CD4-positive, alpha-beta T cell treated with Interleukin-6 for 4 hours (primary cell): ENCODE measurements around the gene KRTAP9-1.
"Not testable (repeated sequence)": the region's sequence is repeated elsewhere in the genome, so short reads cannot be mapped to it uniquely, and the experiment has no call there.

Source experiments
- DNase-seq: peaks from one replicate; pipeline ENCODE4 v3.0.0-alpha.2; 2020; ENCODE audit warnings: mixed read lengths

KRTAP9-1 gene

DNA sequence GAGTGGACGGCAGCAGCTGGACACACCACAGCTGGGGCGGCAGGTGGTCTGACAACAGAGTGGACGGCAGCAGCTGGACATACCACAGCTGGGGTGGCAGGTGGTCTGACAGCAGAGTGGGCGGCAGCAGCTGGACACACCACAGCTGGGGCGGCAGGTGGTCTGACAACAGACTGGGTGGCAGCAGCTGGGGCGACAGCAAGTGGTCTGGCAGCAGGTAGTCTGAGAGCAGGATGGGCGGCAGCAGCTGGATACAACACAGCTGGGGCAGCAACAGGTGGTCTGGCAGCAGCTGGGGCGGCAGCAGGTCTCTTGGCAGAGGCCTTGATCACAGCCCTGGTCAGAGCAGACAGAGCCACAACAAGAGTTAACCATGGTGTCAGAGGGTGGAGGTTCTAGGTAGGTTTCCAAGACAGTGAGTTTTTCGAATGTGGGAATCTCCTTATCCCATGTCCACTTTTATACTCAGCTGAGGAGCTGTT lies 5.2 kb upstream of the KRTAP9-1 start, which contains the start of gene KRTAP4-1:
Gene KRTAP4-1 (minus strand): TSS at position 432 of the 482 bp plus-strand sequence. CDS start 57 bp downstream, at position 375.
- DNase-seq: no peak

- DNase-seq: no peak
Measured at GRCh38 chr17:41185001-41185400, 4.7 kb upstream of the KRTAP9-1 start.

- no peak for DNase-seq
Measured at GRCh38 chr17:41186872-41187271, 2.8 kb upstream of the KRTAP9-1 start.

GRCh38 chr17:41190328-41190727 lies 641 bp downstream of the KRTAP9-1 start:
- no peak for DNase-seq

DNA sequence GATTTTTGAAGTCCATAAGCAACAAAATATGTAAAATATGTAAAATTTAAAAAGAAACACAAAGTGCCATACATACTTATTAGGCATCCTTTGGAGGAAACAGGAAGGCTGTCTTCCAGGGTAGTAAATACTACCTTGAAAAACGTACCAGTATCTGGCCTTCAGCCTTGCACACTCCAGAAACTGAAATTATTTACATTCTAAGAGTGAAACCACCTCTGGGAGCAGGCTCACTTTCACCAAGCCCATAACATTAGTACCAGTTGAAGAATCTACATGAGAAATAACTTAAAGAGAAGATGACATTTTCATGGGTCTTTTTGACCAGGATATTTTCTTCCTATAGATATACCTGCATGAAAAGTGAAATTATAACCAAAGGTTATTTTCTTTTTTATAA lies 6.4 kb downstream of the KRTAP9-1 start:
- DNase-seq: no peak

DNA sequence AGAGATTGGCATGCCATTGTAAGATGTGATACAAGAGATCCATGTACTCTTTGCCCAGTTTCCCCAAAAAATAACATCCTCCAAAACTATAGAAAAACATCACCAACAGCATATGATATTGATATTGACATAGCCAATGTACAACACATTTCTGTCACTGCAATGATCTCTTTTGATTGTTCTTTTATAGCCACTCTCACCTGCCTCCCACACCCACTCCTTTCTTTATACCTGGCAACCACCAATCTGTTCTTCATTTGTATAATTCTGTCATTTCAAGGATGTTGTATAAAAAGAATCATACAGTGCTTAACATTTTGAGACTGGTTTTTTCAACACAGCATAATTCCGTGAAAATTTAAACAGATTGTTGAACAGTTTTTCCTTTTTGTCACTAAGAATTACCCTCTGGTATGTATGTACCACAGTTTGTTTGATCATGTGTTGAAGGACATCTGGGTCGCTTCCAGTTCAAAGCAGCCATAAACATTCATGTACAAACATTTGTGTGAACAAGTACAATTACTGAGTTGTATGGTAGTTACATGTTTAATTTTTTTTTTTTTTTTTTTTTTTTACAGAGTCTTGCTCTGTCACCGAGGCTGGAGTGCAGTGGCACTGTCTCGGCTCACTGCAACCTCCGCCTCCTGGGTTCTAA lies 9.9 kb downstream of the KRTAP9-1 start:
- no peak for DNase-seq

GRCh38 chr17:41211845-41212466 lies 22.3 kb downstream of the KRTAP9-1 start:
- no peak for DNase-seq

DNA sequence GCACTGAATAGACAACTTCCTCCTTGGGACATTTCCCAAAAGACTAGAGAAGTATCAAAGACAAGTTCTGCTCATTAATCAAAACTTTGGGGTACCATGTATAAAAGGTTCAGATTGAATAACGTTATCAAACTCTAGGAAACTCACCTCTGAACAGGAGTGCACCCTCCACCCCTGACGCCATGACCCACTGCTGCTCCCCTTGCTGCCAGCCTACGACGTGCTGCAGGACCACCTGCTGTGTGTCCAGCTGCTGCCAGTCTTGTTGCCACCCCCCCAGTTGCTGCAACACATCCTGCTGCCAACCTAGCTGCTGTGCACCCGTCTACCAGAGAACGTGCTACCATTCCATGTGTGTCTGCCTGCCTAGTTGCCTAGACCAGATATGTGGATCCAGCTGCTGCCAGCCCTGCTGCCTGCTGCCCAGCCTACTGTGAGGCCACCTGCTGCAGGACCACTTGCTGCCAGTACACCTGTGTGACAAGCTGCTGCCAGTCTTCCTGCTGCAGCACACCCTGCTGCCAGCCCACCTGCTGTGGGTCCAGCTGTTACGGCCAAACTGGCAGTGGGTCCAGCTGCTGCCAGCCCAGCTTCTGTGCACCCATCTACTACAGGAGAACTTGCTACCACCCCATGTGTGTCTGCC lies 23.0 kb downstream of the KRTAP9-1 start:
- no peak for DNase-seq

DNA sequence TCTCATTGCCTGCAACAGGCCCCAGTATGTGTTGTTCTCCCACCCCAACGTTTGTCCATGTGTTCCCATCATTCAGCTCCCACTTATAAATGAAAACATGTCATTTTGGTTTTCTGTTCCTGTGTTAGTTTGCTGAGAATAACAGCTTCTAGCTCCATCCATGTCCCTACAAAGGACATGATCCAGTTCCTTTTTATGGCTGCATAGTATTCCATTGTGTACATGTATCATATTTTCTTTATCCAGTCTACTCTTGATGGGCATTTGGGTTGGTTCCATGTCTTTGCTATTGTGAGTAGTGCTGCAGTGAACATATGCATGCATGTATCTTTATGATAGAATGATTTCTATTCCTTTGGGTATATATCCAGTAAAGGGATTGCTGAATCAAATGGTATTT lies 26.0 kb downstream of the KRTAP9-1 start:
- no peak for DNase-seq

- no peak for DNase-seq
Measured at GRCh38 chr17:41223821-41224220, 34.1 kb downstream of the KRTAP9-1 start.

- DNase-seq: no peak
Measured at GRCh38 chr17:41226051-41226450, 36.4 kb downstream of the KRTAP9-1 start.

DNA sequence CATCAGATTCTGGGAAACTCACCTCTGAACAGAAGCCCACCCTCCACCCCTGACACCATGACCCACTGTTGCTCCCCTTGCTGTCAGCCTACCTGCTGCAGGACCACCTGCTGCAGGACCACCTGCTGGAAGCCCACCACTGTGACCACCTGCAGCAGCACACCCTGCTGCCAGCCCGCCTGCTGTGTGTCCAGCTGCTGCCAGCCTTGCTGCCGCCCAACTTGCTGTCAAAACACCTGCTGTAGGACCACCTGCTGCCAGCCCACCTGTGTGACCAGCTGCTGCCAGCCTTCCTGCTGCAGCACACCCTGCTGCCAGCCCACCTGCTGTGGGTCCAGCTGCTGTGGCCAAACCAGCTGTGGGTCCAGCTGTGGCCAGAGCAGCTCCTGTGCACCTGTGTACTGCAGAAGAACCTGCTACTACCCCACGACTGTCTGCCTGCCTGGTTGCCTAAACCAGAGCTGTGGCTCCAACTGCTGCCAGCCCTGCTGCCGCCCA lies 37.0 kb downstream of the KRTAP9-1 start, which contains the start of gene KRTAP9-2:
Gene KRTAP9-2 (plus strand): TSS at position 51 of the 498 bp plus-strand sequence. CDS start 7 bp downstream, at position 58.
- not testable (repeated sequence) for DNase-seq

DNA sequence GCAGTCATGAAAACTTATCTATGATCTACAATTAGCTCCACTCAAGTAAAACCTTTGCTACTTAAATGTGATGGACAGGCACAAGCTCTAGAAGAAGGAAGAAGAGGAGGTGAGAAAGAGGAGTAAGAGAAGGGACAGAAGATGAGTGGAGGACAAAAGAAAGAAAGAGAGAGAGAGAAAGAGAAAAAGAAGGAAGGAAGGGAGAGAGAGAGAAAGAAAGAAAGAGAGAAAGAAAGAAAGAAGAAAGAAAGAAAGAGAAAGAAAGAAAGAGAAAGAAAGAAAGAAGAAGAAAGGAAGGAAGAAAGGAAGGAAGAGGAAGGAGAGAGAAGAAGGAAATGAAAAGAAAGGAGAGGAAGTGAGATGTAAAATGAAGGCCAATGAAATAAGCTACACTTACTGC lies 40.4 kb downstream of the KRTAP9-1 start:
- no peak for DNase-seq

DNA sequence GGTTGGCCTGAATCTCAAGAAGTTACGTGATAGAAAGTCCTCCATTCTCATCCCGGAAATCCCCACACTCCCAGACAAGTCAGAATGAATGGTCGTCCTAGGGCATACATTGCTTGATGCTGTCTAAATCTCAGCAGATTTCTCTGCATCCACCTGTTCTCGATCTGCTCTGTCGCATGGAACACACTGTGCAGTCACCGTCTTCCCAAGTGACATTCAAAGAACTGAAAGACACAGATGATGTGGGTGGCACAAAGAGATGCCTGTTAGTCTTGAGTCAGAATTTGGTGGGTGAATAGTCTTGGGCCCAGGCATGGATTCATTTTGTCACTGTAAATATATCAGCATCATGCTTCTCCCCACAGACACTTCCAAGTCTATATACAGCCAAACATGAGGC lies 42.0 kb downstream of the KRTAP9-1 start:
- DNase-seq: no peak

- DNase-seq: not testable (repeated sequence)
Measured at GRCh38 chr17:41232399-41233105, 42.9 kb downstream of the KRTAP9-1 start, which contains the start of gene KRTAP9-3. TSS of gene KRTAP9-3 (plus strand) at chr17:41232449. CDS start at chr17:41232502, 53 bp downstream.

DNA sequence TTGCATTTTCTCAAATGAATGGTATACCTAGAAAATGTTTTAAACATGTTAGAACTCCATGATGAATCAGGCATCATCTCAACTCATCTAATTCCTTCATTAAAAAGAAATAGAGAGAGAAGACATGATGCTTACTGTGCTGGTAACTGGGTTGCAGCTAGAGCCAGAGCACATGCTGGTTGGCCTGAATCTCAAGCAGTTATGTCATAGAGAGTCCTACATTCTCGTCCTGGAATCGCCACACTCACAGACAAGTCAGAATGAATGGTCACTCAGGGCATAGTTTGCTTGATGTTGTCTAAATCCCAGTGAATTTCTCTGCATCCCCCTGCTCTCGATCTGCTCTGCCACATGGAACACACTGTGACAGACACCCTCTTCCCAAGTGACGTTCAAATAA lies 47.4 kb downstream of the KRTAP9-1 start:
- not testable (repeated sequence) for DNase-seq

DNA sequence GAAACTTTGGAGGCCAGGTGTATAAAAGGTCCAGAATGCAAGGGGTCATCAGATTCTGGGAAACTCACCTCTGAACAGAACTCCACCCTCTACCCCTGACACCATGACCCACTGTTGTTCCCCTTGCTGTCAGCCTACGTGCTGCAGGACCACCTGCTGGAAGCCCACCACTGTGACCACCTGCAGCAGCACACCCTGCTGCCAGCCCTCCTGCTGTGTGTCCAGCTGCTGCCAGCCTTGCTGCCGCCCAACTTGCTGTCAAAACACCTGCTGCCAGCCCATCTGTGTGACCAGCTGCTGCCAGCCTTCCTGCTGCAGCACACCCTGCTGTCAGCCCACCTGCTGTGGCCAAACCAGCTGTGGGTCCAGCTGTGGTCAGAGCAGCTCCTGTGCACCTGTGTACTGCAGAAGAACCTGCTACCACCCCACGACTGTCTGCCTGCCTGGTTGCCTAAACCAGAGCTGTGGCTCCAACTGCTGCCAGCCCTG lies 48.3 kb downstream of the KRTAP9-1 start, which contains the start of gene KRTAP9-8:
Gene KRTAP9-8 (plus strand): TSS at position 51 of the 489 bp plus-strand sequence. CDS start 53 bp downstream, at position 104.
- not testable (repeated sequence) for DNase-seq
